Glomerular visceral epithelial cell (primary cell): ENCODE measurements around the gene ANKRD13B.

Experiments used
- DNase-seq: peaks from one replicate; pipeline ENCODE4 v3.0.0-alpha.2; 2016; ENCODE audit errors: extremely low spot score

Gene ANKRD13B

GRCh38 chr17:29568331-29569244, 24.3 kb upstream of the ANKRD13B start, which contains the start of gene TP53I13:
TP53I13 (plus strand) TSS chr17:29568701; CDS start chr17:29568759, 58 bp downstream.
- DNase-seq, result peak; percentile 90

GRCh38 chr17:29569245-29569950, 23.5 kb upstream of the ANKRD13B start:
- DNase-seq, result no peak

- no peak for DNase-seq
Observed at GRCh38 chr17:29570521-29570920, 22.4 kb upstream of the ANKRD13B start.

- DNase-seq, result no peak
Observed at GRCh38 chr17:29571486-29571882, 21.4 kb upstream of the ANKRD13B start.

- DNase-seq, result no peak
Observed at GRCh38 chr17:29571883-29572681, 20.9 kb upstream of the ANKRD13B start.

- DNase-seq, result no peak
Observed at GRCh38 chr17:29572691-29573557, 20.0 kb upstream of the ANKRD13B start.

- no peak for DNase-seq
Observed at GRCh38 chr17:29573558-29573869, 19.4 kb upstream of the ANKRD13B start.

GRCh38 chr17:29573871-29574731, 18.8 kb upstream of the ANKRD13B start:
- no peak for DNase-seq

GRCh38 chr17:29574732-29575510, 18.0 kb upstream of the ANKRD13B start:
- no peak for DNase-seq

GRCh38 chr17:29575511-29576213, 17.3 kb upstream of the ANKRD13B start:
- DNase-seq, result no peak

GRCh38 chr17:29576214-29577000, 16.5 kb upstream of the ANKRD13B start:
- no peak for DNase-seq

GRCh38 chr17:29577001-29577370, 15.9 kb upstream of the ANKRD13B start:
- DNase-seq, result no peak

- no peak for DNase-seq
Observed at GRCh38 chr17:29577385-29578211, 15.3 kb upstream of the ANKRD13B start.

GRCh38 chr17:29578626-29579485, 14.1 kb upstream of the ANKRD13B start:
- DNase-seq, result no peak

- peak; percentile 82 for DNase-seq
Observed at GRCh38 chr17:29579866-29580771, 12.8 kb upstream of the ANKRD13B start.
